ENCODE data around the gene ETS2.

ETS2 gene

DNA sequence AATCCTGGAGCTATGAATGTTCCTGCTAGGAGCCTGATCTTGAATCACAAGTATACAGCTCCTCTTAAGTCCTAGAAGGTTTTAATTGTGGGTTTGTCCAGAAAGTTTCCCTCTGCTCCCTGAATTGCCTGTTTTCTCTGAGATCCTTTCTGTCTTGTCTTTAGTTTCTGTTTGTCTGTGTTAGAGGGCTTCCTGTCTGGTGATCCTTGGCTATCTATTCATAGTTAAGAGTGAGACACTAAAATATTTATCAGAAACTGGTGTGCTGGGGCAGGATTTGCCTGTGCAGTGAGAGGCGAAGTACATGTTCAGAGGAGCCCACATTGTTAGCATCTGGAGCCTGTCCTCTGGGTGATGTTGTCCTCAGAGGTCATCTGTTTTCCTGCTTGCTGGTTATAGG is 45.4 kb downstream of the ETS2 start:
- H3K36me3 ChIP-seq (ENCODE audit: control insufficient read depth, insufficient read depth, low read length) = no peaks in the 10 kb centered on the region
- no peak overlapping the region for H3K4me3 ChIP-seq (replicated peaks; ENCODE audit: low read depth, low read length)
- peaks cover 1% of the 10 kb centered on the region; the same call in 1 of the 2 replicates for H3K27me3 ChIP-seq (replicated peaks; ENCODE audit: control insufficient read depth, insufficient read depth, low read length)
- TF ChIP-seq, protein P1, sequence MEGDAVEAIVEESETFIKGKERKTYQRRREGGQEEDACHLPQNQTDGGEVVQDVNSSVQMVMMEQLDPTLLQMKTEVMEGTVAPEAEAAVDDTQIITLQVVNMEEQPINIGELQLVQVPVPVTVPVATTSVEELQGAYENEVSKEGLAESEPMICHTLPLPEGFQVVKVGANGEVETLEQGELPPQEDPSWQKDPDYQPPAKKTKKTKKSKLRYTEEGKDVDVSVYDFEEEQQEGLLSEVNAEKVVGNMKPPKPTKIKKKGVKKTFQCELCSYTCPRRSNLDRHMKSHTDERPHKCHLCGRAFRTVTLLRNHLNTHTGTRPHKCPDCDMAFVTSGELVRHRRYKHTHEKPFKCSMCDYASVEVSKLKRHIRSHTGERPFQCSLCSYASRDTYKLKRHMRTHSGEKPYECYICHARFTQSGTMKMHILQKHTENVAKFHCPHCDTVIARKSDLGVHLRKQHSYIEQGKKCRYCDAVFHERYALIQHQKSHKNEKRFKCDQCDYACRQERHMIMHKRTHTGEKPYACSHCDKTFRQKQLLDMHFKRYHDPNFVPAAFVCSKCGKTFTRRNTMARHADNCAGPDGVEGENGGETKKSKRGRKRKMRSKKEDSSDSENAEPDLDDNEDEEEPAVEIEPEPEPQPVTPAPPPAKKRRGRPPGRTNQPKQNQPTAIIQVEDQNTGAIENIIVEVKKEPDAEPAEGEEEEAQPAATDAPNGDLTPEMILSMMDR (IDR thresholded peaks at IDR 0.05; ENCODE audit: insufficient read depth, low read length, poor library complexity, severe bottlenecking) = no peak
- DNase-seq (ENCODE audit: extremely low read depth, insufficient read length) = no peak

DNA sequence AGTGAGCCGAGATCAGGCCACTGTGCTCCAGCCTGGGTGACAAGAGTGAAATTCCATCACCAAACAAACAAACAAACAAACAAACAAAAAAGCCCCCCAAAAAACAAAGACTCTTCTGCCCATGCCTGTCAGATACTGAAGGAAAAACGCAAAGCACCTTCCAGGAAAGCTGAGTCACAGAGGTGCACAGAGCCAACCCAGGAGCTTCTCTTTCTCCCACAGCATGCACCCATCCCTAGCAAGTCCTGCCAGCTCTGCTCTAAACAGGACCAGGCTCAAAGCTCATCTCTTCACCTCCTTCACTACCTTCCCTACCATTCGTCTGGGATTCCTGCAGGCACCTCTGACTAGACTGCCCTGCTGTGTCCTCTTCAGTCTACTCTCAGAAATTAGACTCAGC is 46.5 kb downstream of the ETS2 start:
- DNase-seq (ENCODE audit: extremely low read depth, insufficient read length) = no peak
- TF ChIP-seq, protein P1 (IDR thresholded peaks at IDR 0.05; ENCODE audit: insufficient read depth, low read length, poor library complexity, severe bottlenecking) = no peak
- Histone ChIP-seq H3K27me3 (replicated peaks; ENCODE audit: control insufficient read depth, insufficient read depth, low read length) (peaks cover 1% of the 10 kb centered on the region; the same call in 1 of the 2 replicates), H3K4me3 (replicated peaks; ENCODE audit: low read depth, low read length) (no peak overlapping the region), H3K36me3 (ENCODE audit: control insufficient read depth, insufficient read depth, low read length) (no peaks in the 10 kb centered on the region)

DNA sequence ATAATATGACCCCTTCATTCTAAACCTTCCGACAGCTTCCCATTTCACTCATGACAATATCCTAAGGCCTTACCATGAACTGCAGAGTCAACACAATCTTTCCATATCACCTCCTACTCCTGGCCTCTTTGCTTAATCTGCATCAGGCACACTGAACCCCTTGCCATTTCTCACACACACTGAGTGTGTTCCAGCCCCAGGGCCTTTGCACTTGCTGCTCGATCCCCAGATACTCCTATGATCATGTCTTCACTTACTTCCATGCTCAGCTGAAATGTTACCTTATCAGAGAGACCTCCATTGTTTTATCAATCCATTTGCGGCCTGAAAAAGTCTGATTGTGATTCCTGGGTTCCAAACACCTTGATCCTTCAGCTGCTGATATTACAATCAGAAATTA is 47.0 kb downstream of the ETS2 start:
- TF ChIP-seq, protein P1 (IDR thresholded peaks at IDR 0.05; ENCODE audit: insufficient read depth, low read length, poor library complexity, severe bottlenecking) = no peak
- Histone ChIP-seq H3K27me3 (replicated peaks; ENCODE audit: control insufficient read depth, insufficient read depth, low read length) (peaks cover 1% of the 10 kb centered on the region; the same call in 1 of the 2 replicates), H3K36me3 (ENCODE audit: control insufficient read depth, insufficient read depth, low read length) (no peaks in the 10 kb centered on the region), H3K4me3 (replicated peaks; ENCODE audit: low read depth, low read length) (no peak overlapping the region)
- no peak for DNase-seq (ENCODE audit: extremely low read depth, insufficient read length)

DNA sequence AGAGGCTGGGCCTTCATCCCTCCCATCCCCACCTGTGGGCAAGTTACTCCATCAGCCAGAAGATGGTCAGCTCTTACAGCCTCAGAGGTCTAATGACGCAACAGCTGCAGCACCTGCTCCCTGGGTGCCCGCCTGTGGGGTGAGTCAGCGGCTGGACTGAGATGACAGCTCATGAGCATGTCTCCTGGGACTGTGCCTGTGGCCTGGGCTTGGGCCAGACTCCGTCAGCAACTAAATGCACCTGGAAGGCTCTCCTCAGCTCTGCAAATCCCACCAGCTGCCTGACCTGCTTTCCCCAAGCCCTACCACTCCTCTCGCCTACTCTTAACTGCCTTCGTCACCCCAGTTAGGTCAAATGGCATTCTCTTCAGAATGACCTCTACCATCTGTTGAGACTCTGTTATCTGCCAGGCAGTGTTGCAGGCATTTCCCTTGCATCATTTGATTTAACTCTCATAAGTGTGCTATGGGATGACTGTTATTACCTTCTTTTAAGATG is 47.7 kb downstream of the ETS2 start:
- Histone ChIP-seq H3K27me3 (replicated peaks; ENCODE audit: control insufficient read depth, insufficient read depth, low read length) (peaks cover 1% of the 10 kb centered on the region; the same call in 1 of the 2 replicates), H3K4me3 (replicated peaks; ENCODE audit: low read depth, low read length) (no peak overlapping the region), H3K36me3 (ENCODE audit: control insufficient read depth, insufficient read depth, low read length) (no peaks in the 10 kb centered on the region)
- TF ChIP-seq, protein P1 (IDR thresholded peaks at IDR 0.05; ENCODE audit: insufficient read depth, low read length, poor library complexity, severe bottlenecking) = no peak
- peak; percentile 31 for DNase-seq (ENCODE audit: extremely low read depth, insufficient read length)

DNA sequence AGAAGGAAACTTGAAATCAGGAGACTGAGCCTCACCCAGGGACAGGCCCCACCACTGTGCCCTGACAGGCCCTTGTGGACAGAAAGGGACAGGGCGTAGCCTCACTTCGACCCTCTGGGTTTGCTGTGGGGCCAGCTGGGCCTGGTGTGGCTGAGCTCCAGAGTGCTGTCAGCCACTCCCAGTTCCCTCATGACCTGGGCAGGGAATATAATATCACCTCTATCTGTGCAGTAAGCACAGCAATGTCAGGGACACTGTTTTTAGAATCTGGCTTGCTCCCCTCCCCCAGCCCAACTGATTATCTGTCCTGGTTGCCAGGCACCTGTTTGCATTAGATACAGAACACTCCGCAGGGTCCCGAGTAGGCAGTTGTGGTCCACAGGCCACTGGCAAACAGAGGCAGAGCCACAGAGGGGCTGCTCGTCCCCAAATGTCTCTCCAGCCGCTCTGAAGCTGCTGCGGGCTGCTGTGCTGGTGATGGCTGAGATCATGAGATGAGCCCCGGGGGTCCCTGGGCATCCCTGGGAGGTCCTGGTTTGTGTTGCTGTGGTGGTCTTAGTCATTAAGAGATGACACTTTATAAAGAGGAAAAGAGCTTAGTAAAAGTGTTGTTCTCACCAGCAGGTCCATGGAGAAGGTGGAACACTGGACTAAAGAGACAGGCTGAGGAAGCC is 51.6 kb downstream of the ETS2 start:
- no peaks in the 10 kb centered on the region for H3K36me3 ChIP-seq (ENCODE audit: control insufficient read depth, insufficient read depth, low read length)
- TF ChIP-seq, protein P1 (IDR thresholded peaks at IDR 0.05; ENCODE audit: insufficient read depth, low read length, poor library complexity, severe bottlenecking) = no peak
- H3K27me3 ChIP-seq (replicated peaks; ENCODE audit: control insufficient read depth, insufficient read depth, low read length) = peaks cover under 1% of the 10 kb centered on the region; the same call in 1 of the 2 replicates
- DNase-seq (ENCODE audit: extremely low read depth, insufficient read length) = no peak
- no peak overlapping the region for H3K4me3 ChIP-seq (replicated peaks; ENCODE audit: low read depth, low read length)
